Cerebellar nuclear complex (tissue), 1 donor: ENCODE data around the gene NOL4L.

Experiments used
- DNase-seq, 2 experiments: peaks; one replicate each; lab custom pipeline; 2025; lab: John Stamatoyannopoulos, UW

NOL4L gene

GRCh38 chr20:32541323-32542258, 43.5 kb downstream of the NOL4L start:
- DNase-seq, result no peak

- no peak for DNase-seq
These were observed 45.1 kb downstream of the NOL4L start for GRCh38 chr20:32539817-32540675.

- DNase-seq, result no peak
These were observed 45.9 kb downstream of the NOL4L start for GRCh38 chr20:32539026-32539816.

GRCh38 chr20:32538526-32538939, 46.6 kb downstream of the NOL4L start:
- no peak for DNase-seq

GRCh38 chr20:32537657-32538525, 47.2 kb downstream of the NOL4L start:
- no peak for DNase-seq

- DNase-seq, result no peak
These were observed 48.1 kb downstream of the NOL4L start for GRCh38 chr20:32536851-32537656.

GRCh38 chr20:32535953-32536823, 48.9 kb downstream of the NOL4L start:
- peak; percentile 18 to 72 for DNase-seq

- DNase-seq, result peak in 1 of 2 experiments; percentile 31
These were observed 49.7 kb downstream of the NOL4L start for GRCh38 chr20:32535316-32535952.

- DNase-seq, result no peak
These were observed 50.4 kb downstream of the NOL4L start for GRCh38 chr20:32534661-32535240.

- DNase-seq, result no peak
These were observed 51.4 kb downstream of the NOL4L start for GRCh38 chr20:32533732-32534131.

GRCh38 chr20:32532246-32532645, 52.9 kb downstream of the NOL4L start:
- DNase-seq, result no peak

GRCh38 chr20:32528905-32529670, 56.0 kb downstream of the NOL4L start:
- DNase-seq, result no peak

- DNase-seq, result no peak
These were observed 56.8 kb downstream of the NOL4L start for GRCh38 chr20:32528171-32528891.

- DNase-seq, result no peak
These were observed 57.6 kb downstream of the NOL4L start for GRCh38 chr20:32527447-32528055.

GRCh38 chr20:32527052-32527446, 58.1 kb downstream of the NOL4L start:
- no peak for DNase-seq

- no peak for DNase-seq
These were observed 58.6 kb downstream of the NOL4L start for GRCh38 chr20:32526541-32526940.
